ENCODE data around the gene CLRN3.

The CLRN3 gene

GRCh38 chr10:127852456-127852855 lies 40.3 kb downstream of the CLRN3 start:
- no peak for ATAC-seq
- no peak for TF ChIP-seq SNAI2 (CRISPR knock-in tag; IDR thresholded peaks at IDR 0.05)
- no peak for TF ChIP-seq TCF4 (CRISPR knock-in tag; IDR thresholded peaks at IDR 0.05; ENCODE audit: borderline replicate concordance)
- TF ChIP-seq GLIS3 (CRISPR knock-in tag; IDR thresholded peaks at IDR 0.05): no peak
- TF ChIP-seq ISL1 (CRISPR knock-in tag; IDR thresholded peaks at IDR 0.05): no peak
- no peak for TF ChIP-seq BACH2 (CRISPR knock-in tag; IDR thresholded peaks at IDR 0.05; ENCODE audit: borderline replicate concordance)
- TF ChIP-seq ZNF565 (CRISPR knock-in tag; conservative IDR thresholded peaks at IDR 0.05; ENCODE audit: low read depth): no peak
- no peak for TF ChIP-seq ZFP30 (CRISPR knock-in tag; IDR thresholded peaks at IDR 0.05)
- no peak for TF ChIP-seq ZC3H10 (CRISPR knock-in tag; IDR thresholded peaks at IDR 0.05)
- no peak for TF ChIP-seq ZFP3 (CRISPR knock-in tag; IDR thresholded peaks at IDR 0.05)
- TF ChIP-seq RARB (CRISPR knock-in tag; IDR thresholded peaks at IDR 0.05): no peak
- no peak for TF ChIP-seq CSRNP3 (CRISPR knock-in tag; IDR thresholded peaks at IDR 0.05)
- TF ChIP-seq CSDC2 (CRISPR knock-in tag; IDR thresholded peaks at IDR 0.05): no peak
- TF ChIP-seq OSR1 (CRISPR knock-in tag; IDR thresholded peaks at IDR 0.05): no peak
- TF ChIP-seq, protein P1, sequence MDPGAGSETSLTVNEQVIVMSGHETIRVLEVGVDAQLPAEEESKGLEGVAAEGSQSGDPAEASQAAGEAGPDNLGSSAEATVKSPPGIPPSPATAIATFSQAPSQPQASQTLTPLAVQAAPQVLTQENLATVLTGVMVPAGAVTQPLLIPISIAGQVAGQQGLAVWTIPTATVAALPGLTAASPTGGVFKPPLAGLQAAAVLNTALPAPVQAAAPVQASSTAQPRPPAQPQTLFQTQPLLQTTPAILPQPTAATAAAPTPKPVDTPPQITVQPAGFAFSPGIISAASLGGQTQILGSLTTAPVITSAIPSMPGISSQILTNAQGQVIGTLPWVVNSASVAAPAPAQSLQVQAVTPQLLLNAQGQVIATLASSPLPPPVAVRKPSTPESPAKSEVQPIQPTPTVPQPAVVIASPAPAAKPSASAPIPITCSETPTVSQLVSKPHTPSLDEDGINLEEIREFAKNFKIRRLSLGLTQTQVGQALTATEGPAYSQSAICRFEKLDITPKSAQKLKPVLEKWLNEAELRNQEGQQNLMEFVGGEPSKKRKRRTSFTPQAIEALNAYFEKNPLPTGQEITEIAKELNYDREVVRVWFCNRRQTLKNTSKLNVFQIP (CRISPR knock-in tag; IDR thresholded peaks at IDR 0.05; ENCODE audit: borderline replicate concordance, low read depth): no peak
- TF ChIP-seq, protein P2, sequence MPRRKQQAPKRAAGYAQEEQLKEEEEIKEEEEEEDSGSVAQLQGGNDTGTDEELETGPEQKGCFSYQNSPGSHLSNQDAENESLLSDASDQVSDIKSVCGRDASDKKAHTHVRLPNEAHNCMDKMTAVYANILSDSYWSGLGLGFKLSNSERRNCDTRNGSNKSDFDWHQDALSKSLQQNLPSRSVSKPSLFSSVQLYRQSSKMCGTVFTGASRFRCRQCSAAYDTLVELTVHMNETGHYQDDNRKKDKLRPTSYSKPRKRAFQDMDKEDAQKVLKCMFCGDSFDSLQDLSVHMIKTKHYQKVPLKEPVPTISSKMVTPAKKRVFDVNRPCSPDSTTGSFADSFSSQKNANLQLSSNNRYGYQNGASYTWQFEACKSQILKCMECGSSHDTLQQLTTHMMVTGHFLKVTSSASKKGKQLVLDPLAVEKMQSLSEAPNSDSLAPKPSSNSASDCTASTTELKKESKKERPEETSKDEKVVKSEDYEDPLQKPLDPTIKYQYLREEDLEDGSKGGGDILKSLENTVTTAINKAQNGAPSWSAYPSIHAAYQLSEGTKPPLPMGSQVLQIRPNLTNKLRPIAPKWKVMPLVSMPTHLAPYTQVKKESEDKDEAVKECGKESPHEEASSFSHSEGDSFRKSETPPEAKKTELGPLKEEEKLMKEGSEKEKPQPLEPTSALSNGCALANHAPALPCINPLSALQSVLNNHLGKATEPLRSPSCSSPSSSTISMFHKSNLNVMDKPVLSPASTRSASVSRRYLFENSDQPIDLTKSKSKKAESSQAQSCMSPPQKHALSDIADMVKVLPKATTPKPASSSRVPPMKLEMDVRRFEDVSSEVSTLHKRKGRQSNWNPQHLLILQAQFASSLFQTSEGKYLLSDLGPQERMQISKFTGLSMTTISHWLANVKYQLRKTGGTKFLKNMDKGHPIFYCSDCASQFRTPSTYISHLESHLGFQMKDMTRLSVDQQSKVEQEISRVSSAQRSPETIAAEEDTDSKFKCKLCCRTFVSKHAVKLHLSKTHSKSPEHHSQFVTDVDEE (CRISPR knock-in tag; IDR thresholded peaks at IDR 0.05): no peak
- no peak for TF ChIP-seq PPARA (CRISPR knock-in tag; IDR thresholded peaks at IDR 0.05; ENCODE audit: borderline replicate concordance)
- no peak for TF ChIP-seq CREB5 (CRISPR knock-in tag; IDR thresholded peaks at IDR 0.05; ENCODE audit: low read depth)

DNA sequence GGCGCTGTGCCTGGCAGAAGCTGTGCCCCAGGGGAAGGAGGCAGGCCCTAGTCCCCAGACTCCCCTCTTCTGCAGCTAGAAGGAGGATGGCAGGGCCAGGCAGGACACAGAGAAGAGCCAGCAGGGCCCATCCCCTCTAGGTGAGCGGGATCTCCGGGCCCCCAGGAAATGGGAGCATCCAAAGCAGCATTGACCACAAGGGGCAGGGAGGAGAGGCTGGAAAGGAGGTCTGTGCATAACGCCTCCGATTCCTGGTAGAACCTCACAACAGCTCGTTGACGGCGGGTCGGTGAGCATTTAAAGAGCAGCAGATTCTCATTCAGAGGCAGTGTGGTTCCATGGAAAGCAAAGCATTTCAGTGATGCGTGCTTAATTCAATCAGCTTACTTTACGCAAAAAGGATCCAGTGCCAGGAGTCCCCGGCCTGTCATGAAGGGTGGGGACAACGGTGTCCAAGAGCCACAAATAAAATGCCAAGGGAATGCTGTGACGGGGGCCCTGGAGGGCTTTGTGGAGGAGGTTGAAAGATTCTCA lies 41.0 kb downstream of the CLRN3 start:
- no peak for ATAC-seq
- TF ChIP-seq ZFP30 (CRISPR knock-in tag; IDR thresholded peaks at IDR 0.05): no peak
- no peak for TF ChIP-seq GLIS3 (CRISPR knock-in tag; IDR thresholded peaks at IDR 0.05)
- no peak for TF ChIP-seq PATZ1 (CRISPR knock-in tag; IDR thresholded peaks at IDR 0.05; ENCODE audit: borderline replicate concordance)
- no peak for TF ChIP-seq TCF4 (CRISPR knock-in tag; IDR thresholded peaks at IDR 0.05; ENCODE audit: borderline replicate concordance)
- no peak for TF ChIP-seq OSR1 (CRISPR knock-in tag; IDR thresholded peaks at IDR 0.05)
- TF ChIP-seq ZNF565 (CRISPR knock-in tag; conservative IDR thresholded peaks at IDR 0.05; ENCODE audit: low read depth): no peak
- no peak for TF ChIP-seq BACH2 (CRISPR knock-in tag; IDR thresholded peaks at IDR 0.05; ENCODE audit: borderline replicate concordance)
- TF ChIP-seq ZNF8 (CRISPR knock-in tag; IDR thresholded peaks at IDR 0.05): no peak
- TF ChIP-seq PPARA (CRISPR knock-in tag; IDR thresholded peaks at IDR 0.05; ENCODE audit: borderline replicate concordance): no peak
- TF ChIP-seq TOX (CRISPR knock-in tag; IDR thresholded peaks at IDR 0.05; ENCODE audit: borderline replicate concordance): no peak
- no peak for TF ChIP-seq ESRRG (CRISPR knock-in tag; IDR thresholded peaks at IDR 0.05)
- TF ChIP-seq ZNF70 (CRISPR knock-in tag; IDR thresholded peaks at IDR 0.05): no peak
- no peak for TF ChIP-seq CSRNP3 (CRISPR knock-in tag; IDR thresholded peaks at IDR 0.05)
- TF ChIP-seq CSDC2 (CRISPR knock-in tag; IDR thresholded peaks at IDR 0.05): no peak
- TF ChIP-seq, protein P2 (CRISPR knock-in tag; IDR thresholded peaks at IDR 0.05): no peak
- TF ChIP-seq CREB5 (CRISPR knock-in tag; IDR thresholded peaks at IDR 0.05; ENCODE audit: low read depth): no peak
- no peak for TF ChIP-seq ZC3H10 (CRISPR knock-in tag; IDR thresholded peaks at IDR 0.05)
- no peak for TF ChIP-seq ZFP3 (CRISPR knock-in tag; IDR thresholded peaks at IDR 0.05)
- no peak for TF ChIP-seq ISL1 (CRISPR knock-in tag; IDR thresholded peaks at IDR 0.05)
- no peak for TF ChIP-seq ARNTL (CRISPR knock-in tag; IDR thresholded peaks at IDR 0.05; ENCODE audit: borderline replicate concordance, low read depth)
